ENCODE results near the gene SPDL1.

DNA sequence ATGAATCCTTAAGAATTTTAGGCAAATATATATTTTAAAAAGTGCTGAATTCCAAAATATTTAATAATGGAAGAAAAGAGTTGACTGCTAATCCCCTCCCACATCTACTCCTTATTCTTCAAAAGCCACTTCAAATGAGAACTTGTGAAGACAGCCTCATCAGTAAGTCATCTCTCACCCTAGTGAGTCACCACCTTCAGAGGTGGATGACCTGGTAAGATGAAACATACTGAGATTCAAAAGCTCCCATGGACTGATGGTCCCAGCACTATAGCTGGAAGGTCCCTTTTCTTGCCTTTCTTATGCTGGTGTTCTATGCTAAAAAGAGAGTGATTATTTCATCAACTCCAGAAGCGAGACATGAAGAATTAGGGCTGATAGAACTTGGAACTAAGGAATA is 37.8 kb upstream of the SPDL1 start:
- TF ChIP-seq CTCF (IDR thresholded peaks at IDR 0.05; ENCODE audit: insufficient read depth, low read length, poor library complexity, severe bottlenecking) (no peak), EZH2phosphoT487 (conservative IDR thresholded peaks at IDR 0.05; ENCODE audit: low read length) (no peak)

All from SU-DHL-6 (cell line).